Embryonic facial prominence (tissue), 1 donor: ENCODE results near the gene GADD45A.
A peak's percentile ranks its signal among the peaks of the same experiment; 100 is the strongest.
"Not testable (repeated sequence)": the region's sequence is repeated elsewhere in the genome, so short reads cannot be mapped to it uniquely, and the experiment has no call there.

Source experiments
- DNase-seq: peaks from one replicate; pipeline ENCODE4 v3.0.0-alpha.2; 2016; ENCODE audit errors: extremely low spot score

GADD45A gene, protein sequence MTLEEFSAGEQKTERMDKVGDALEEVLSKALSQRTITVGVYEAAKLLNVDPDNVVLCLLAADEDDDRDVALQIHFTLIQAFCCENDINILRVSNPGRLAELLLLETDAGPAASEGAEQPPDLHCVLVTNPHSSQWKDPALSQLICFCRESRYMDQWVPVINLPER

GRCh38 chr1:67685067-67685557 lies at the start of gene GADD45A:
TSS of gene GADD45A (plus strand) at chr1:67685201. CDS start at chr1:67685495, 294 bp downstream.
- peak; percentile 94 for DNase-seq

- no peak for DNase-seq
These were observed 48.9 kb upstream of the GADD45A start for GRCh38 chr1:67636146-67636545.

DNA sequence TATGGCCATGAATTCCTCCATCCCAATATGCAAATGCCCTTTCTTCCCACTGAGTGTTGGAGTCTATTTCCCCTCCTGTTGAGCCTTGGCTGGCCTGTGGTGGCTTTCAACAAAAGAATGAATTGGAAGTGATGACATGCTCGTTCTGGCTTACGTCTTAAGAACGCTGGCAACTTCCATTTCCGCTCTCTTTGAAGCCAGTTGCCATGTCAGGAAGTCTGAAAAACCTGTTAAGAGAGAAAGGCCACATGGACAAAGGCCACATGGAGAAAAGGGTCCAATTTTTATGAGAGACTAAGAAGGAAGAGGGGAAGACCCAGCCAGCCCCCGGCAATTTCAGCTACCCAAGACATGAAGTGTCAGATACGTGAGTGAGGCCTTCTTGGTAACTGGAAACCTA lies 45.6 kb upstream of the GADD45A start:
- no peak for DNase-seq

GRCh38 chr1:67642629-67643028 lies 42.4 kb upstream of the GADD45A start:
- no peak for DNase-seq

DNA sequence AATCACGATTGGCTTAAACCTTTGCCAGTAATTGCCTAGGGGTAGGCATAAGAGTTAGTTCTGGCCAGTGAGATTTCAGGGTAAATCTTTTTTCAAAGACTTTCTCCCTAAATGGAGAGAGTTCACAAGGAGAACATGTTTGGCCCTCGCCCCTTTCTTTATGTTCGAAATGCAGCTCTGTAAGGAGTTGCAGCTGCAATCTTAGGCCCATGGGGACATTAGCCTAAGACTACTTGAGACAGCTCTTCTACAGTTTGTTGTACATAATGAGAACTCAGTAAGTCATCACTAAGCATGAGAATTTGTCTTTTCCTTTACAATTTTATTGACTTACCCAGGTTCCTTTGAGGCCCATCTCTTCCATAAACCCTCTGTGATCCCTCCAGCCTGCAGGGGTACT lies 40.4 kb upstream of the GADD45A start:
- no peak for DNase-seq

DNA sequence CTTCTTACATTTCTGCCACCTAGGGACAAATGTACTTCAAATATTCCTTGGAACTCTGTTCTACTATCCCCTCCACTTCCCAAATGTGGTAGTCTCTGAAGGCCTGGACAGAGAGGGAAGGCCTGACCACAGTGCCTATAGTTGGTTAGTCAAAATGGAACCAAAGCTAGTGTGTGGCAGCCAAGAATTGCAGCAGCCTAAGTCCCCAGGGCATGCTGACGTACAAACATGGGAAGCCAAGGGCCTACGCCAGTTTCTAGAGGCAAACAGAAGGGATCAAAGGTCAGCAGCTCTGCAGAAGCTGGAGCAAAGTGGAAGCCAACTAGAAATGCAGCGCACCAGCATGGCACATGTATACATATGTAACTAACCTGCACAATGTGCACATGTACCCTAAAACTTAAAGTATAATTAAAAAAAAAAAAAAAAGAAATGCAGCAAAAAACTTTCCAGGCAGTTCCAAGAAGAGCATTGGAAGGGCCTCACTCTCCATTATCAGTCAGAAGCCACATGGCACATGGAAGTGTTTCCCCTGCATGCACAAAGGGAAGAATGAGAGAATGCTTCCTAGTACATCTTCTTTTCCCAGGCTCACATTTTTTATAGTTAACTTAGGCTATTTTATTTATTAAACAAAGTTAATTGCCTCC lies 39.4 kb upstream of the GADD45A start:
- no peak for DNase-seq

GRCh38 chr1:67646145-67647035 lies 38.6 kb upstream of the GADD45A start:
- DNase-seq, result no peak

DNA sequence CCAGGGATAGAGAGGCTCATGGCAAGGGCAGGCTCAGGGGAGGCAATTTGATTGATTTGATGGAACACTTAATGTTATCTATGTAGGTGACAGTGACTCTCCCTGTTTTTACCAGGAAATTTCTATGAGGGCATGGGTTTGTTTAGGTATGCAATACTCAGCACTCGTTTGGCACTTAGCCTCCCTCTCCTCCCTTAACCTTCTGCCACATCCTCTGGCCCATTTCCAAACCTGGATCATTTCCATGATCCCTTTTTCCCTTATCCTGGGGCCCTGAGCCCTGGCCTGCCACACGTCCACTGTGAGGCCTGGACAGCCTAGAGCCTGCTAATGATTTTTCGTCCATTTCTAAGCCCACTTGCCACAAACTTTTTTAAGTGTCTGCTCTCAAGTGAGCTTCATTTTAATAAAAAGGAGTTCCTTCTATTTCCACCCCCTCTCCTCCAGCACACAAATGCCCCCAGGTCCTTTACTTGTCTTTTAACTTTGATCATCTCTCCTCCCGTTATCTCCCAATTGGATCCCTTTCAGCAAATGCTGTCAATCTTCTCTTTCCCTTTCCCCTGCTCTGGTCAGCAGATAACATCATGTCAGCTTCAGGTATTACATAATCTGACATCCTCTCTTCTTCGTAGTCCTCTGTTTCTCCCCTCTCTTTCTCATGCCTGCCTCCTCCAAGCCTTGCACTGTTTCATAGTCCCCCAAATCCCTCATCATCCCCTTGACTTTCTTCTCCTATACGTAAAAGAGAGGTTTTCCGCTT lies 37.8 kb upstream of the GADD45A start:
- no peak for DNase-seq

- no peak for DNase-seq
These were observed 37.1 kb upstream of the GADD45A start for GRCh38 chr1:67647814-67648358.

DNA sequence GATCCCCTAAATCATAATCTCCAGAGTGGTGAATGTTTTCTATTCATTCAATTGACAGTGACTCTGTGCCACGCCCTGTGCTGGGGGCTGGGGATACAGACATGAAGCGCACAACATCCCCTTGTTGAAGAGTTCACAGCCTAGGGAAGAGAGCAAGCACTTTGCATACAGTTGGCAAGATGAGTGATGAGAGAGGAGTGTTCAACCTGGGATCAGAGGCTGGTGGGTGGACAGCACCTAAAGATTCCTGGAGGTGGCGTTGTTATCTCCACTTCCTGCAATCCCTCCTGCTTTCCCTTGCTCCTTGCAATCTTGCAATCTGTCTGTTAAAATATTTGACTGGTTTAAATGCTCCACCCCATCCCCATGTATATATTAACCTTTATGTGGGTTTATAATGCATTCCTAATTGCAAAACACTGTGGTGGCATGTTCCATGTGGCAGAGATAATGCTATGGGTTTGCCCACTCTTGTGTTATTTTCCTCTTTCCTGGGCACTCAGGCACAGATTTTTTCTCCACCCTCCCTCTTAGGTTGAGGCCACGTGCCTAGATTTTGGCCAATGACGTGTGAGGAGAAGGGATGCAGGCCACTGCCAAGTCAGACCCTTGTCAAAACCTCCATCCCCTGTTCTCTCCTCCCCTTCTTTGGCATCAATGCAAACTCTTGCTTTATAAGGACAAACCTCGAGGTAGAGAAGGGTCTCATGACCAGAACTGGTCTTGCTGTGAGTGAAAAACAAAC lies 36.2 kb upstream of the GADD45A start:
- DNase-seq, result no peak

DNA sequence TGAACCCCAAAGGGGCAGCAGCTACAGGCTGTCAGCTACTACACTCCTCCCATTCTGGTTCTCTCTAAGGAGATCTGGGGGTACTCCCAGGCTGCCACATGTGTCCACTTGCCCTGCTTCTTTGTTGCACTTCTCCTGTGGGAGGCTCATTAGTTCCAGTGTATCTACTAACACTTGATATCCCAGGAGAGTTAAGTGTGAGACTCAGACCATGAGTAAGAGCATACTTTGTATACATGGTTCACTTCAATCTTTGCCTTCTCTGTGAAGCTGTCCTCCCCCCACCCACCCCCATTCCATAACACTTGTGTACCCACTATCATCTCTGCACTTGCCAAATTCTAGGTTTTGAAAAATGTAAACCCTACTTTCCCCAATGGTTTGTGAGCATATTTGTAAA lies 34.9 kb upstream of the GADD45A start:
- no peak for DNase-seq

- no peak for DNase-seq
These were observed 34.0 kb upstream of the GADD45A start for GRCh38 chr1:67651031-67651430.

DNA sequence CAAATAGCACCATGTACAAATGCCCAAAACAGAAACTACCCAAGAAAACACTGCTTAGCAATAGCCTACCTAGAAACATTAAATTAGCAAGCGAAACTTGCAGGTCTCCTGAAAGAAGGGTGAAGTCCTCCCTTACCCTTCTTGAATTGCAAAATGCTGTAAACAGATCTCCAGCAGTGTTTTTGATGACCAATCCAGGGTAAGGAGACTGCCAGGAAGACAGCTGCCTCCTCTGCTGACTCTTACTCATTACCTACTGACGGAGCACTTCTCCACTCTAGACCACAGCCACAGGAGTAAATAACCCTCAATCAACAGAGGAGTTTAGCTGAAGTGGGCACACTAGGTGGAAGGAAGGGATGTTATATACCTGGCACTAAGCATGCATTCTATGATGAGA lies 32.2 kb upstream of the GADD45A start:
- DNase-seq, result no peak

DNA sequence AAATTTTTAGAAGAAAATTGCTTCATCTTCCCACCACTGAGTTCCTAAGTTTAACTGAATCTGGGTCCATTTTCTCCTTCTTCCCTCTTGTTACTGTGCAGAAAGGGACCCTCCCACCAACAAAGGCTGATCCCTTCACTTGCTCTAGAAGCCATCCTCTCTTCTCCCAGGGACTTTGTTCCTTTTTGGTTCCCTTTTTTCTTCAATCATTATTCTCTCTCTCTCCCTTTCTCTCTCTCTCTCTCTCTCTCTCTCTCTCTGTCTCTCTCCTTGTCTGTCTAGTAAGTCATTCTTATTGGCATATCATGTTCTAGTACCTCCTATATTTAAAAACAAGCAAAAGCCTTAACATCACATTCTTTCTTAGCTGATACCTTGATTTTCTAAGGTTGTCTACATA lies 31.7 kb upstream of the GADD45A start:
- DNase-seq, result no peak

DNA sequence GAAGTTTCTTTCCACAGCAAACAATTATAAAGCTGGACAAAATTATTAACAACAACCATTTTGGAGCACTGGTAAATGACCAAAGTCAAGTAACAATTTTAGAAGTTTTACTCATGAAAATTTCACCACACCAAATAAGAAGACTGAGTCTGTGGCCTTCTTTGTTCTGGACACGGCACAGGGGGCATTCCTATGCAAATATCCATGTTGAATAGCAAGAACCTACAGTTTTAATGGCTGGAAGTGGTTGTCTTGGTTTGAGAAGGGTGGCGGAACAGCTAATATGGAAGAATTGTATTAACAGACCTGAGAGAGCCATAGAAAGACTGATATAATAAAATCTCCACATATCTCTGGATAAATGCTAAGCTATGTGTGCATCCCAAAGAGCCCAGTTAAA lies 29.4 kb upstream of the GADD45A start:
- no peak for DNase-seq

DNA sequence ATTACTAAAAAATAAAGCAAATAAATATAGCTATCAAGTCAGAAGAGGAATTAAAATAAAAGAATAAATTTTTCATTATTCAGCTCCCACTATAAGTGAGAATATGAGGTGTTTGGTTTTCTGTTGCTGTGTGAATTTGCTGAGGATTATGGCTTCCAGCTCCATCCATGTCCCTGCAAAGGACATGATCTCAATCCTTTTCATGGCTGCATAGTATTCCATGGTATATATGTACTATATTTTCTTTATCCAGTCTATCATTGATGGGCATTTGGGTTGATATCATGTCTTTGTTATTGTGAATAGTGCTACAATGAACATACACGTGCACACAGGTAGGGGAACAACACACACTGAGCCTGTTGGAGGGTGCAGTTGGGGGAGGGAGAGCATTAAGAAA lies 27.8 kb upstream of the GADD45A start:
- not testable (repeated sequence) for DNase-seq

DNA sequence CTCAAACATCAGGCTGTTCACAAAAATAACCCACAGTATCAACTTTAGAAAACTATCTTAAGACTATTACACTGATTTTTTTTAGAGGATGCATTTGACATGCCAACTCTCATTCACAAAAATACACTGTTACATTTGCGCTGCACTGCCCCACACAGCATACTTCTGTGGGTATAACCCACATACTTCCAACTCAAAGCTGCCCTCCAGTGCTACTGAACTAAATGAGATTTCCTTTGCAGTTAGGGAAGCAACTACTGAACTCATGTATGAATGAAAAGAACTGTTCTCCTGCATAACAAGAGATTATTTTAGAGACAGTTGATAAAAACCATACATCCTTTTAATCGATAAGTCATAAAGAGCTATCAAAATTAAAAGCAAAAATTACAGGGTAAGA lies 25.8 kb upstream of the GADD45A start:
- no peak for DNase-seq

- no peak for DNase-seq
These were observed 22.1 kb upstream of the GADD45A start for GRCh38 chr1:67662884-67663283.

DNA sequence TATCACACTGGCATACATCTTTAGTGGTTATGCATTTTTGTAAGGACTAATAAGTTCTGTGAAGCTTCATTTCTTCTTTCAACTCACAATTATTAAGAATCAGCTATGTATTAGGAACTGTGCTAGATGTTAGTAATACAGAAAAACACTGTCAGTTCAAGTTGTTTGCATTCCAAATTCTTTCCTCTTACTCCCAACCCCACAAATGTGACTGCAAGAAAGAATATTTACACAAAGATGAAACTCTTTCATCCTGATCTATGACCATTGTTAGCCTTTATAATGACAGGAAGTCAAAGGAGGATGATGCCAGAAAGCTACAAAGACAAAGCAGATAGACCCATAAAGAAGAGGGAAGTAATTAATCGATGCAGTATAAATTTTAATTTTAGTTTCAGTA lies 21.0 kb upstream of the GADD45A start:
- DNase-seq, result no peak

DNA sequence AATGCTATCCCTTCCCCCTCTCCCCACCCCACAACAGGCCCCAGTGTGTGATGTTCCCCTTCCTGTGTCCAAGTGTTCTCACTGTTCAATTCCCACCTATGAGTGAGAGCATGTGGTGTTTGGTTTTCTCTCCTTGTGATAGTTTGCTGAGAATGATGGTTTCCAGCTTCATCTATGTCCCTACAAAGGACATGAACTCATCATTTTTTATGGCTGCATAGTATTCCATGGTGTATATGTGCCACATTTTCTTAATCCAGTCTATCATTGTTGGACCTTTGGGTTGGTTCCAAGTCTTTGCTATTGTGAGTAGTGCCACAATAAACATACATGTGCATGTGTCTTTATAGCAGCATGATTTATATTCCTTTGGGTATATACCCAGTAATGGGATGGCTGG lies 19.7 kb upstream of the GADD45A start:
- not testable (repeated sequence) for DNase-seq

DNA sequence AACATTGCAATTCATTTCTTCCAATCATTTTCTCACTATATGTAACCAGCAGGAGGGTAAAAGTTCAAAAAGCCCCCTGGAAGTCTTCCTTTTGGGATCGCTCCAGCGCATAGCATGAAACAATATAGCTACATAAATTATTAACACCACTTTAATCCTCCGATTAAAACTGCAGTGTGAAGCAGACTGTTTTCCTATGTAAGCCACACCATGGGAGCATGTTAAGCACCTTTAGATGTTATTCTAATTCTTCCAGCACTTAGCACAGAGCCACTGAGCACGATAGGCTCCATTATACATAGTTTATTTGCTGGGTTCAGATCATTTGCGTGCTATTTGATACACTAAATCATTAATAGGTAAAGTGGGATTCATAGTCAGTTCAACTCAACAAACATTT lies 18.4 kb upstream of the GADD45A start:
- no peak for DNase-seq
